Glutamatergic neuron (in vitro differentiated cells): ENCODE data around the gene ILK. TPM values are rescaled to one million over a fixed set of nuclear protein-coding genes. Genes with fewer than 3 reads are reported as not detected.

Experiments used
- DNase-seq: peaks from one replicate; pipeline ENCODE4 v3.0.0; 2022
- H3K27ac Mint-ChIP-seq: one replicate; pipeline ENCODE4 v1.8.0; 2020; ENCODE audit warnings: mild to moderate bottlenecking, mixed read lengths, inconsistent platforms; ENCODE audit not compliant: unreplicated experiment
- H3K27me3 Mint-ChIP-seq: one replicate; pipeline ENCODE4 v1.8.0; 2020; ENCODE audit warnings: mild to moderate bottlenecking, moderate library complexity, mixed read lengths, inconsistent platforms; ENCODE audit not compliant: unreplicated experiment
- H3K36me3 Mint-ChIP-seq: one replicate; pipeline ENCODE4 v1.8.0; 2020; ENCODE audit warnings: mild to moderate bottlenecking, mixed read lengths, inconsistent platforms; ENCODE audit not compliant: unreplicated experiment
- H3K4me1 Mint-ChIP-seq: one replicate; pipeline ENCODE4 v1.8.0; 2020; ENCODE audit warnings: mild to moderate bottlenecking, low read depth, mixed read lengths, inconsistent platforms; ENCODE audit not compliant: unreplicated experiment
- H3K4me3 Mint-ChIP-seq: one replicate; pipeline ENCODE4 v1.8.0; 2020; ENCODE audit warnings: mild to moderate bottlenecking, mixed read lengths, inconsistent platforms; ENCODE audit not compliant: unreplicated experiment
- H3K9me3 Mint-ChIP-seq: one replicate; pipeline ENCODE4 v1.8.0; 2020; ENCODE audit warnings: mild to moderate bottlenecking, moderate library complexity, mixed read lengths, inconsistent platforms; ENCODE audit not compliant: unreplicated experiment
- total RNA-seq: library from RNA; stranded (reverse); fragmentation: NEBNext Ultra II Directional; extraction: Animal tissue kit (Norgen Biotek cat#: 25700); gene quantifications from one replicate; pipeline ENCODE4 v1.2.1, GENCODE V29; 2021; ENCODE audit not compliant: unreplicated experiment
- TF ChIP-seq, protein P1 (sequence below): fragments of 200-600 bp; sonication (generic); IDR thresholded peaks from one replicate; pipeline ENCODE4 v1.5.0; 2021; ENCODE audit not compliant: partially characterized antibody, unreplicated experiment

ILK gene
- total RNA-seq, 1 donor from 2014 or later, result 168 TPM

- Mint-ChIP-seq H3K9me3 (peaks cover 6% of the 10 kb centered on the region), H3K36me3 (no peaks in the 10 kb centered on the region), H3K27ac (no peak overlapping the region), H3K4me1 (peaks cover 16% of the 10 kb centered on the region), H3K4me3 (no peak overlapping the region), H3K27me3 (peaks cover 4% of the 10 kb centered on the region)
- TF ChIP-seq, protein P1, sequence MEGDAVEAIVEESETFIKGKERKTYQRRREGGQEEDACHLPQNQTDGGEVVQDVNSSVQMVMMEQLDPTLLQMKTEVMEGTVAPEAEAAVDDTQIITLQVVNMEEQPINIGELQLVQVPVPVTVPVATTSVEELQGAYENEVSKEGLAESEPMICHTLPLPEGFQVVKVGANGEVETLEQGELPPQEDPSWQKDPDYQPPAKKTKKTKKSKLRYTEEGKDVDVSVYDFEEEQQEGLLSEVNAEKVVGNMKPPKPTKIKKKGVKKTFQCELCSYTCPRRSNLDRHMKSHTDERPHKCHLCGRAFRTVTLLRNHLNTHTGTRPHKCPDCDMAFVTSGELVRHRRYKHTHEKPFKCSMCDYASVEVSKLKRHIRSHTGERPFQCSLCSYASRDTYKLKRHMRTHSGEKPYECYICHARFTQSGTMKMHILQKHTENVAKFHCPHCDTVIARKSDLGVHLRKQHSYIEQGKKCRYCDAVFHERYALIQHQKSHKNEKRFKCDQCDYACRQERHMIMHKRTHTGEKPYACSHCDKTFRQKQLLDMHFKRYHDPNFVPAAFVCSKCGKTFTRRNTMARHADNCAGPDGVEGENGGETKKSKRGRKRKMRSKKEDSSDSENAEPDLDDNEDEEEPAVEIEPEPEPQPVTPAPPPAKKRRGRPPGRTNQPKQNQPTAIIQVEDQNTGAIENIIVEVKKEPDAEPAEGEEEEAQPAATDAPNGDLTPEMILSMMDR, result no peak
- DNase-seq, result no peak
Observed at GRCh38 chr11:6604790-6605189, 1.2 kb downstream of the ILK start.

- peak; percentile 90 for DNase-seq
- H3K9me3 Mint-ChIP-seq, result peaks cover 8% of the 10 kb centered on the region
- TF ChIP-seq, protein P1, result no peak
- H3K4me1 Mint-ChIP-seq, result peaks cover 16% of the 10 kb centered on the region
- peak overlapping the region; percentile 81 for H3K4me3 Mint-ChIP-seq
- peak overlapping the region; percentile 88 for H3K27ac Mint-ChIP-seq
- H3K27me3 Mint-ChIP-seq, result peaks cover 11% of the 10 kb centered on the region
- no peaks in the 10 kb centered on the region for H3K36me3 Mint-ChIP-seq
Observed at GRCh38 chr11:6606471-6607189, 3.1 kb downstream of the ILK start.

- Mint-ChIP-seq H3K36me3 (no peaks in the 10 kb centered on the region), H3K4me3 (peak overlapping the region; percentile 81), H3K9me3 (peaks cover 8% of the 10 kb centered on the region), H3K4me1 (peaks cover 15% of the 10 kb centered on the region), H3K27me3 (peaks cover 11% of the 10 kb centered on the region), H3K27ac (peak overlapping the region; percentile 88)
- TF ChIP-seq, protein P1, result no peak
- DNase-seq, result no peak
Observed at GRCh38 chr11:6607190-6607795, 3.7 kb downstream of the ILK start.

DNA sequence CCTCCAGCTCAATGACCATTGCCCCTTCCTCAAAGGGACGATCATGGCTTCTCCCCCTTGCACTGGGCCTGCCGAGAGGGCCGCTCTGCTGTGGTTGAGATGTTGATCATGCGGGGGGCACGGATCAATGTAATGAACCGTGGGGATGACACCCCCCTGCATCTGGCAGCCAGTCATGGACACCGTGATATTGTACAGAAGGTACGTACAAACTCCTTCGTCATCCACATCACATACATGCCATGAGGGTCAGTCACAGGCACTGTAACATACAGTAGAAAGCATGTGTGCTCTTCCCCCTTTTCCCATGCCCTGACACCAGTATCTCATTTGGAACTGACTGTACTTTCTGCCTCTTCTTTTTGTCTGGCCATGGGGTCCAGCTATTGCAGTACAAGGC is 4.4 kb downstream of the ILK start:
- peaks cover 11% of the 10 kb centered on the region for H3K27me3 Mint-ChIP-seq
- no peaks in the 10 kb centered on the region for H3K36me3 Mint-ChIP-seq
- H3K4me3 Mint-ChIP-seq, result no peak overlapping the region
- TF ChIP-seq, protein P1, result no peak
- H3K9me3 Mint-ChIP-seq, result peaks cover 8% of the 10 kb centered on the region
- H3K4me1 Mint-ChIP-seq, result peaks cover 11% of the 10 kb centered on the region
- no peak for DNase-seq
- peak overlapping the region; percentile 25 for H3K27ac Mint-ChIP-seq

DNA sequence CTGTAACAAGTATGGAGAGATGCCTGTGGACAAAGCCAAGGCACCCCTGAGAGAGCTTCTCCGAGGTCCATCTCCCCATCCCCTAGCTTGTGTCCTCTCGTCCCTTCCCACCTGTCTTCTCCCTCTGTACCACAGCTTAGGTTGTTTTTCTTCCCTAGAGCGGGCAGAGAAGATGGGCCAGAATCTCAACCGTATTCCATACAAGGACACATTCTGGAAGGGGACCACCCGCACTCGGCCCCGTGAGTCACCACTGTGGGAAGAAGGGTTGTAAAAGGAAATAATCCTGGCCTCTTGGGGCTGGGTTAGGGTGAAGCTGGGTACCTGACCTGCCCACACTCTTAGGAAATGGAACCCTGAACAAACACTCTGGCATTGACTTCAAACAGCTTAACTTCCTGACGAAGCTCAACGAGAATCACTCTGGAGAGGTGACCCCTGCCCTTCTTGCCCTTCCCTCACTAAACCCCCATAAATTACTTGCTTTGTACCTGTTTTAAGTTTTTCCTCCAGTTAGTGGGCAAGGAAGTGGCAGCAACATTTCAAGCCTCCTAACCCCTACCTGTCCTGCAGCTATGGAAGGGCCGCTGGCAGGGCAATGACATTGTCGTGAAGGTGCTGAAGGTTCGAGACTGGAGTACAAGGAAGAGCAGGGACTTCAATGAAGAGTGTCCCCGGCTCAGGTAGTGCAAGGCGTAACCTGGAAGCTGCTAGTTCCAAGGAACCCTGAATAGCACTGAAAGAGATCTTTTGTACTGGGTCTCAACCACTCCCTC is 5.3 kb downstream of the ILK start:
- no peak for DNase-seq
- Mint-ChIP-seq H3K36me3 (no peaks in the 10 kb centered on the region), H3K27me3 (peaks cover 11% of the 10 kb centered on the region), H3K9me3 (peaks cover 8% of the 10 kb centered on the region), H3K4me3 (no peak overlapping the region), H3K4me1 (peaks cover 11% of the 10 kb centered on the region), H3K27ac (no peak overlapping the region)
- TF ChIP-seq, protein P1, result no peak
